Measurements from ENCODE around the gene C16orf90.

Gene C16orf90, protein sequence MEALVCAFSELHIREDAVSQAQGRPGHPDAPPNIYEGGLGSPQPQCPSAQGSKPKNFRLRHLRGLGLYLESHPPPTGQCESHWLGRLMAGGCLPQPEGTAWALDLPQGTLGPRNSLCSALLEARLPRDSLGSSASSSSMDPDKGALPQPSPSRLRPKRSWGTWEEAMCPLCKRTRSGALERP

GRCh38 chr16:3495176-3495575 lies at the start of gene C16orf90:
Gene C16orf90 (minus strand): TSS chr16:3495489. CDS start chr16:3495421, 68 bp downstream.
- TF ChIP-seq, protein P1, sequence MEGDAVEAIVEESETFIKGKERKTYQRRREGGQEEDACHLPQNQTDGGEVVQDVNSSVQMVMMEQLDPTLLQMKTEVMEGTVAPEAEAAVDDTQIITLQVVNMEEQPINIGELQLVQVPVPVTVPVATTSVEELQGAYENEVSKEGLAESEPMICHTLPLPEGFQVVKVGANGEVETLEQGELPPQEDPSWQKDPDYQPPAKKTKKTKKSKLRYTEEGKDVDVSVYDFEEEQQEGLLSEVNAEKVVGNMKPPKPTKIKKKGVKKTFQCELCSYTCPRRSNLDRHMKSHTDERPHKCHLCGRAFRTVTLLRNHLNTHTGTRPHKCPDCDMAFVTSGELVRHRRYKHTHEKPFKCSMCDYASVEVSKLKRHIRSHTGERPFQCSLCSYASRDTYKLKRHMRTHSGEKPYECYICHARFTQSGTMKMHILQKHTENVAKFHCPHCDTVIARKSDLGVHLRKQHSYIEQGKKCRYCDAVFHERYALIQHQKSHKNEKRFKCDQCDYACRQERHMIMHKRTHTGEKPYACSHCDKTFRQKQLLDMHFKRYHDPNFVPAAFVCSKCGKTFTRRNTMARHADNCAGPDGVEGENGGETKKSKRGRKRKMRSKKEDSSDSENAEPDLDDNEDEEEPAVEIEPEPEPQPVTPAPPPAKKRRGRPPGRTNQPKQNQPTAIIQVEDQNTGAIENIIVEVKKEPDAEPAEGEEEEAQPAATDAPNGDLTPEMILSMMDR (conservative IDR thresholded peaks at IDR 0.05; ENCODE audit: low read depth, low read length): no peak
- DNase-seq (ENCODE audit: low read depth): no peak
- H3K4me3 ChIP-seq (ENCODE audit: low read length): no peak within 1 kb of the TSS

DNA sequence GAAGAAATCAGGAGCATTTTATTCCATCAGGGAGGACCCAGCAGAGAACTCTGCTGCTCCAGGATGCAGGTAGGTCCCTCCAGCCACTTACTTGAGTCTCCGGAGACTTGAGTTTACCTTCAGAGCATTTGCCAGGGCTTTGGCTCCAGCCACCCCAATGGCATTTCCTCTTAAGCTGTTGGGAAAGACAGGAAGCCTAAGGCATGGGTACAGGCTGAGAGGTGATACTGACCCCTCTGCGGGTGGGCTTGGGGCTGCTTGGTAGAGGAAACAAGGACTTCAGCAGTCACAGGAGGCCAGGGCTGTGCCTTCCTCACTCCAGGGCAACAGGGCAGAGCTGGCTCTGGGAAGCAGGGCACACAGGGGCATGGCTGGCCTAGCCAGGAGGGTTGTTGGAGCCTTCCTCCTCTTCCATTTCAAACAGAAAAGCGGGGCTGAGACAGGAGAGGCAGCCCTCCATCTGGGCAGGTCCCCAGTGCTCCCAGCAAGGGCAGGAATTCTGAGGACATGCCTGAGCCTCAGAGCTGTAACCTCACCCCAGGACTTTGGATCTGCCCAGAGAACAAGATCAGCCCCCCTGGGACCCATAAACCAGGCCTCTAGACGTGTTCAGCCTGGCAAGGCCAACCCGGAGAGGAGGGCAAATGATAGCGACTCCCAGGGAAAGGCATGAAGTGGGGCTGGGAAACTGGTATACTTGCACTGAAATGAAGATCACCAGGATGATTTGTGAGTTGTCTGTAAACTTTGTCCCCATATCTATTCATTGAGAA lies 47.5 kb upstream of the C16orf90 start:
- TF ChIP-seq, protein P1 (conservative IDR thresholded peaks at IDR 0.05; ENCODE audit: low read depth, low read length): no peak
- H3K4me3 ChIP-seq (ENCODE audit: low read length): no peak overlapping the region
- no peak for DNase-seq (ENCODE audit: low read depth)

GRCh38 chr16:3541527-3542155 lies 46.4 kb upstream of the C16orf90 start:
- no peak overlapping the region for H3K4me3 ChIP-seq (ENCODE audit: low read length)
- TF ChIP-seq, protein P1 (conservative IDR thresholded peaks at IDR 0.05; ENCODE audit: low read depth, low read length): no peak
- no peak for DNase-seq (ENCODE audit: low read depth)

- no peak for DNase-seq (ENCODE audit: low read depth)
- no peak overlapping the region for H3K4me3 ChIP-seq (ENCODE audit: low read length)
- TF ChIP-seq, protein P1 (conservative IDR thresholded peaks at IDR 0.05; ENCODE audit: low read depth, low read length): no peak
These were observed 42.9 kb upstream of the C16orf90 start for GRCh38 chr16:3538222-3538621.

- DNase-seq (ENCODE audit: low read depth): peak; percentile 34
- peak overlapping the region; percentile 2 for H3K4me3 ChIP-seq (ENCODE audit: low read length)
- TF ChIP-seq, protein P1 (conservative IDR thresholded peaks at IDR 0.05; ENCODE audit: low read depth, low read length): no peak
These were observed 41.6 kb upstream of the C16orf90 start for GRCh38 chr16:3536851-3537250.

DNA sequence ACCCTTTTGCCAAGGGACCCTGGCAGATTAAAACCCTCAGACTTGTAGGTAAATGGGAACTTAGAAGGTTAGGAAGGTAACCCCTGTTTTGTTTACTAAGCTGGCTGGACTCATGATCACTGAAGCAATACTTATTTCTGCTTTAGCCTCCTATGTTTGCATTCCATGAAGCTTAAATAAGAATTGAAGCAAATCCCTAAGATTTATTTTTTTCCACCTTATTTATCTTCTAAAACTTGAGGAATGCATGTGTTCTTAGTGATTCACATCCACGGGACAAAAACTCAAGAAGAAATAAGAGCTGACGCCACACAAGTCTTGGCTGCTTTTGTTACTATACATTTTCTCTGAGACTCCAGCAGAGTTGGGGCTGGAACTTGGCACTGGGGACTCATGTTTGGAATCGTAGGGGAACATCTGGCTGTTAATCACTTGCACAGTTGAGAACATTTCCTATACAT lies 41.0 kb upstream of the C16orf90 start:
- TF ChIP-seq, protein P1 (conservative IDR thresholded peaks at IDR 0.05; ENCODE audit: low read depth, low read length): no peak
- DNase-seq (ENCODE audit: low read depth): peak; percentile 88
- no peak overlapping the region for H3K4me3 ChIP-seq (ENCODE audit: low read length)
